ENCODE data around the gene TBX1. TPM values are rescaled to one million over a fixed set of nuclear protein-coding genes. Genes with fewer than 3 reads are reported as not detected.

TBX1 gene
- polyA plus RNA-seq, 1 donor from 2014 or later: not detected

DNA sequence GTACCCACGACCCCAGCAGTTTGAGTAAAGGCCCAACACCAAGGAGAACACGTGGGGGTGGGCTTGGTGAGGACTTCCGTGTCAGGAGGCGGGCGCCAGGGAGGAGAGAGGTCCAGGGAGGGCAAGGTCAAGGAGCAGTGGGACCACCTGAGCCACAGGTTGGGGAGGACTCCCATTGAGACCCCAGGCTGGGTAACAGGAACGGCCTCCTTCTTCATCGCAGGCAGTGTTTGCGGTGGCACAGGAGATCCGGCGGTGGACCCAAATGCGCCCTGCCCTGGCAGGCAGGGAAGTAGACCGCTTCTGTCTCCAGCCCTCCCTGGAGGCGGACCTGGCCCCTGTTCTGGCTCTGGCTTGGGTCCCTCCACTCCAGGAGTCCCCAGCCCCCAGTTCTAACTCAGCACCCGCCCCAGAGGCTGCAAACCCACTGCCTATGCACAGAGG, 5.9 kb upstream of the TBX1 start:
- no peaks in the 10 kb centered on the region for H3K79me2 ChIP-seq (replicated peaks; ENCODE audit: insufficient read depth, low read length)
- no peaks in the 10 kb centered on the region for H3K9me3 ChIP-seq (ENCODE audit: low read length)
- H3K4me2 ChIP-seq (ENCODE audit: low read length): no peak overlapping the region
- no peaks in the 10 kb centered on the region for H3K9me2 ChIP-seq (ENCODE audit: insufficient read depth, low read length)
- TF ChIP-seq EP300 (conservative IDR thresholded peaks at IDR 0.05; ENCODE audit: poor library complexity, severe bottlenecking) (no peak), SMC3 (conservative IDR thresholded peaks at IDR 0.05; ENCODE audit: poor library complexity) (no peak), TAF1 (IDR thresholded peaks at IDR 0.05; ENCODE audit: low read depth) (no peak), CTCF (IDR thresholded peaks at IDR 0.05; ENCODE audit: poor library complexity, severe bottlenecking) (no peak), POLR2AphosphoS5 (IDR thresholded peaks at IDR 0.05) (no peak)
- TF ChIP-seq, protein P1, sequence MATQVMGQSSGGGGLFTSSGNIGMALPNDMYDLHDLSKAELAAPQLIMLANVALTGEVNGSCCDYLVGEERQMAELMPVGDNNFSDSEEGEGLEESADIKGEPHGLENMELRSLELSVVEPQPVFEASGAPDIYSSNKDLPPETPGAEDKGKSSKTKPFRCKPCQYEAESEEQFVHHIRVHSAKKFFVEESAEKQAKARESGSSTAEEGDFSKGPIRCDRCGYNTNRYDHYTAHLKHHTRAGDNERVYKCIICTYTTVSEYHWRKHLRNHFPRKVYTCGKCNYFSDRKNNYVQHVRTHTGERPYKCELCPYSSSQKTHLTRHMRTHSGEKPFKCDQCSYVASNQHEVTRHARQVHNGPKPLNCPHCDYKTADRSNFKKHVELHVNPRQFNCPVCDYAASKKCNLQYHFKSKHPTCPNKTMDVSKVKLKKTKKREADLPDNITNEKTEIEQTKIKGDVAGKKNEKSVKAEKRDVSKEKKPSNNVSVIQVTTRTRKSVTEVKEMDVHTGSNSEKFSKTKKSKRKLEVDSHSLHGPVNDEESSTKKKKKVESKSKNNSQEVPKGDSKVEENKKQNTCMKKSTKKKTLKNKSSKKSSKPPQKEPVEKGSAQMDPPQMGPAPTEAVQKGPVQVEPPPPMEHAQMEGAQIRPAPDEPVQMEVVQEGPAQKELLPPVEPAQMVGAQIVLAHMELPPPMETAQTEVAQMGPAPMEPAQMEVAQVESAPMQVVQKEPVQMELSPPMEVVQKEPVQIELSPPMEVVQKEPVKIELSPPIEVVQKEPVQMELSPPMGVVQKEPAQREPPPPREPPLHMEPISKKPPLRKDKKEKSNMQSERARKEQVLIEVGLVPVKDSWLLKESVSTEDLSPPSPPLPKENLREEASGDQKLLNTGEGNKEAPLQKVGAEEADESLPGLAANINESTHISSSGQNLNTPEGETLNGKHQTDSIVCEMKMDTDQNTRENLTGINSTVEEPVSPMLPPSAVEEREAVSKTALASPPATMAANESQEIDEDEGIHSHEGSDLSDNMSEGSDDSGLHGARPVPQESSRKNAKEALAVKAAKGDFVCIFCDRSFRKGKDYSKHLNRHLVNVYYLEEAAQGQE (IDR thresholded peaks at IDR 0.05; ENCODE audit: borderline replicate concordance): no peak
- no peak overlapping the region for H3K4me3 ChIP-seq (ENCODE audit: low read length)
- H3K9ac ChIP-seq (ENCODE audit: low read length): no peak overlapping the region
- no peaks in the 10 kb centered on the region for H4K20me1 ChIP-seq (ENCODE audit: insufficient read depth)
- peaks cover 82% of the 10 kb centered on the region for H3K27me3 ChIP-seq (ENCODE audit: insufficient read depth, low read depth, low read length)
- H2AFZ ChIP-seq (ENCODE audit: low read depth, low read length): no peak overlapping the region
- H3K36me3 ChIP-seq (ENCODE audit: insufficient read depth, low read length): no peaks in the 10 kb centered on the region
- H3K27ac ChIP-seq (ENCODE audit: low read length): no peak overlapping the region
- H3F3A ChIP-seq (ENCODE audit: insufficient read depth, low read length, poor library complexity, severe bottlenecking): no peaks in the 10 kb centered on the region

DNA sequence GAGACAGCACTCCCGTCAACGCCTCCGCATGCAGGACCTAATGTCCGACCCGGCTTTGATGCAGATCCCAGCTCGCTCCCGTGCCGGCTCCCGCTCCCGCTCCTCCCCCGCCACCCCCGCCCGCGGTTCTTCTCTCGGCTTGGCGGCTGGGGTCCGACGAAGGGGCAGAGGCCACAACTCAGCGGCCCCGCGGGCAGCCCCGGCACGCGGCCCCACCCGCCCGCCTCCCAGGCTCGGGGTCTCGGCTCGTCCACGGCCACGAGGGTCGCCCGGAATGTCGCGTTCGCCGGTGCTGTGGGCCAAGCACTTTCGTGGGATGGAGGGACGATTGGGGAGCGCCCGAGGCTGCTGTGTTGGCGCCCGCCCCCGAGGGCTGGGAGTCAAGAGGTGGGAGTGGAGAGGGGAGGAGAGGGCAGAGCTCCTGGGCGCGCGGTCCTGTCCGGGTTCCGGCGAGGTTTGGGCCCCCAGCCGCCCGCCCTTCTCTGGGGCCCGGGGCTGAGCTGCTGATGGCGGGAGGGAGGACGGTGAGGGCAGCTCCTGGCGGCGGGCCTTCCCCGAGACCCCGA, 5.3 kb upstream of the TBX1 start:
- Histone ChIP-seq H3F3A (ENCODE audit: insufficient read depth, low read length, poor library complexity, severe bottlenecking) (no peaks in the 10 kb centered on the region), H3K9me2 (ENCODE audit: insufficient read depth, low read length) (no peaks in the 10 kb centered on the region), H4K20me1 (ENCODE audit: insufficient read depth) (no peaks in the 10 kb centered on the region), H3K4me3 (ENCODE audit: low read length) (no peak overlapping the region), H3K27ac (ENCODE audit: low read length) (no peak overlapping the region), H3K9ac (ENCODE audit: low read length) (no peak overlapping the region), H3K4me2 (ENCODE audit: low read length) (no peak overlapping the region), H2AFZ (ENCODE audit: low read depth, low read length) (no peak overlapping the region), H3K36me3 (ENCODE audit: insufficient read depth, low read length) (no peaks in the 10 kb centered on the region), H3K27me3 (ENCODE audit: insufficient read depth, low read depth, low read length) (peaks cover 87% of the 10 kb centered on the region), H3K79me2 (replicated peaks; ENCODE audit: insufficient read depth, low read length) (no peaks in the 10 kb centered on the region), H3K9me3 (ENCODE audit: low read length) (no peaks in the 10 kb centered on the region)
- TF ChIP-seq MXI1 (conservative IDR thresholded peaks at IDR 0.05; ENCODE audit: poor library complexity, severe bottlenecking) (no peak), TAF1 (IDR thresholded peaks at IDR 0.05; ENCODE audit: low read depth) (no peak), EP300 (conservative IDR thresholded peaks at IDR 0.05; ENCODE audit: poor library complexity, severe bottlenecking) (no peak), RAD21 (conservative IDR thresholded peaks at IDR 0.05) (no peak), EZH2 (IDR thresholded peaks at IDR 0.05; ENCODE audit: borderline replicate concordance, insufficient read depth, low read length, poor library complexity, severe bottlenecking) (no peak), CTCF (IDR thresholded peaks at IDR 0.05; ENCODE audit: poor library complexity, severe bottlenecking) (no peak)
- TF ChIP-seq, protein P1 (IDR thresholded peaks at IDR 0.05; ENCODE audit: borderline replicate concordance): no peak

Data from neural cell (in vitro differentiated cells).